ENCODE measurements around the gene PEX14. TPM values are rescaled to one million over a fixed set of nuclear protein-coding genes. Genes with fewer than 3 reads are reported as not detected.
A peak's percentile ranks its signal among the peaks of the same experiment; 100 is the strongest.

The PEX14 gene
- total RNA-seq, 1 experiment from 2014 or later, result 36.0 TPM

DNA sequence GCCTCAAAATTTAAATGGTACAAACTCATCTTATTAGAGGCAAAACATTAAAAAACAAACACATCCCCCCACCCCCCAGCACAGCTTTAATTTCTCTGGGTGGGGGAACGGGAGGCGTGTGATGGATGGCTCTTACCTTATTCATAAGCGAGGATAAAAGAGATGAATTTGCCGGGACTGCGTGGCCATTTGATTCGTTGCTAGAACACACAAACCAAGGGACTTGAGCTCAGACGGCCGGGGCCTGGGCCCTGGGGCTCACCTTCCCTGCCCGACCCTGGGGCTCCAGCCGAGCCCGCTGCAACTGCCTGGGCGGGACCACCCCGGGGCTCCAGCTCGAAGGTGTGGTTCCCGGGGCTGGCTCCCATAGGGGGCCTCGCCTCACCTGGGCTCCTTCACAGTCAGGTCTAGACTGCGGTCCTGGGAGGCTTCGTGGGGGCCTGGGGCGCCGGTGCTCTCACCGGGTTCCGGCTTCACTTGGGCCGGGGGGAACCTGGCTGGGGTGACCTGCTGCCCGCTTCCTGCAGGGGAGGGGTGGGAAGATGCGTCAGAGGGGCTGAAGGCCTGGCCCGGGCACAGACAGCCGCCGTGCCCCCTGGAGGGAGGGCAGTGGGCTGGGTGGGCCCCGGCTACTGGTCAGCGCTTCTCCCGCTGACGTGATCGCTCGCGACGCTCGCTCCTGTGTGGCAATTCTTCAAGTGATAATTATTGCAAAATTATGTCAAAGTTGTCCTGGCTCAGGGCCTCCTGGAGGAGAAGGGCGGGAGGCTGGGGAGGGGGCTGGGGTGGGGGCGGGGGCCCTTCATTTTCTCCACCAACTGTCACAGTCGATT is 176.0 kb downstream of the PEX14 start:
- ChIA-PET POLR2A (no interaction called here), CTCF (no interaction called here)
- no peaks in the 10 kb centered on the region for H3K27me3 ChIP-seq (ENCODE audit: control insufficient read depth, insufficient read depth, low read length)
- H3K4me1 ChIP-seq (ENCODE audit: control insufficient read depth, insufficient read depth, low read length), result no peaks in the 10 kb centered on the region
- no peak overlapping the region for H3K27ac ChIP-seq (ENCODE audit: low read length)
- in situ Hi-C loops (cut with HindIII; ENCODE audit: low pct_unique_long_range_greater_than_20kb, low sequenced_read_pairs) (no loop called here), intact Hi-C loops (cut with micrococcal nuclease; ENCODE audit: unreplicated experiment) (no loop called here)
- no peak for DNase-seq (ENCODE audit: low read depth, low spot score)
- TF ChIP-seq TCF7L2 (IDR thresholded peaks at IDR 0.05; ENCODE audit: low read depth, low read length), result no peak
- TF ChIP-seq, protein P1, sequence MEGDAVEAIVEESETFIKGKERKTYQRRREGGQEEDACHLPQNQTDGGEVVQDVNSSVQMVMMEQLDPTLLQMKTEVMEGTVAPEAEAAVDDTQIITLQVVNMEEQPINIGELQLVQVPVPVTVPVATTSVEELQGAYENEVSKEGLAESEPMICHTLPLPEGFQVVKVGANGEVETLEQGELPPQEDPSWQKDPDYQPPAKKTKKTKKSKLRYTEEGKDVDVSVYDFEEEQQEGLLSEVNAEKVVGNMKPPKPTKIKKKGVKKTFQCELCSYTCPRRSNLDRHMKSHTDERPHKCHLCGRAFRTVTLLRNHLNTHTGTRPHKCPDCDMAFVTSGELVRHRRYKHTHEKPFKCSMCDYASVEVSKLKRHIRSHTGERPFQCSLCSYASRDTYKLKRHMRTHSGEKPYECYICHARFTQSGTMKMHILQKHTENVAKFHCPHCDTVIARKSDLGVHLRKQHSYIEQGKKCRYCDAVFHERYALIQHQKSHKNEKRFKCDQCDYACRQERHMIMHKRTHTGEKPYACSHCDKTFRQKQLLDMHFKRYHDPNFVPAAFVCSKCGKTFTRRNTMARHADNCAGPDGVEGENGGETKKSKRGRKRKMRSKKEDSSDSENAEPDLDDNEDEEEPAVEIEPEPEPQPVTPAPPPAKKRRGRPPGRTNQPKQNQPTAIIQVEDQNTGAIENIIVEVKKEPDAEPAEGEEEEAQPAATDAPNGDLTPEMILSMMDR (IDR thresholded peaks at IDR 0.05), result no peak
- TF ChIP-seq POLR2AphosphoS5 (IDR thresholded peaks at IDR 0.05; ENCODE audit: low read depth, low read length), result no peak
- TF ChIP-seq SIN3A (IDR thresholded peaks at IDR 0.05; ENCODE audit: borderline replicate concordance, insufficient read depth, low read depth, low read length), result no peak
- TF ChIP-seq, protein P2, sequence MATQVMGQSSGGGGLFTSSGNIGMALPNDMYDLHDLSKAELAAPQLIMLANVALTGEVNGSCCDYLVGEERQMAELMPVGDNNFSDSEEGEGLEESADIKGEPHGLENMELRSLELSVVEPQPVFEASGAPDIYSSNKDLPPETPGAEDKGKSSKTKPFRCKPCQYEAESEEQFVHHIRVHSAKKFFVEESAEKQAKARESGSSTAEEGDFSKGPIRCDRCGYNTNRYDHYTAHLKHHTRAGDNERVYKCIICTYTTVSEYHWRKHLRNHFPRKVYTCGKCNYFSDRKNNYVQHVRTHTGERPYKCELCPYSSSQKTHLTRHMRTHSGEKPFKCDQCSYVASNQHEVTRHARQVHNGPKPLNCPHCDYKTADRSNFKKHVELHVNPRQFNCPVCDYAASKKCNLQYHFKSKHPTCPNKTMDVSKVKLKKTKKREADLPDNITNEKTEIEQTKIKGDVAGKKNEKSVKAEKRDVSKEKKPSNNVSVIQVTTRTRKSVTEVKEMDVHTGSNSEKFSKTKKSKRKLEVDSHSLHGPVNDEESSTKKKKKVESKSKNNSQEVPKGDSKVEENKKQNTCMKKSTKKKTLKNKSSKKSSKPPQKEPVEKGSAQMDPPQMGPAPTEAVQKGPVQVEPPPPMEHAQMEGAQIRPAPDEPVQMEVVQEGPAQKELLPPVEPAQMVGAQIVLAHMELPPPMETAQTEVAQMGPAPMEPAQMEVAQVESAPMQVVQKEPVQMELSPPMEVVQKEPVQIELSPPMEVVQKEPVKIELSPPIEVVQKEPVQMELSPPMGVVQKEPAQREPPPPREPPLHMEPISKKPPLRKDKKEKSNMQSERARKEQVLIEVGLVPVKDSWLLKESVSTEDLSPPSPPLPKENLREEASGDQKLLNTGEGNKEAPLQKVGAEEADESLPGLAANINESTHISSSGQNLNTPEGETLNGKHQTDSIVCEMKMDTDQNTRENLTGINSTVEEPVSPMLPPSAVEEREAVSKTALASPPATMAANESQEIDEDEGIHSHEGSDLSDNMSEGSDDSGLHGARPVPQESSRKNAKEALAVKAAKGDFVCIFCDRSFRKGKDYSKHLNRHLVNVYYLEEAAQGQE (IDR thresholded peaks at IDR 0.05; ENCODE audit: insufficient read depth in 1 of 2, low read depth in 2 of 2, low read length in 1 of 2), result no peak
- no peak overlapping the region for H3K4me3 ChIP-seq (ENCODE audit: low read depth in 2 of 2, low read length in 2 of 2)
- no TSS peak for BruUV-seq (replicated peaks)
- no peaks in the 10 kb centered on the region for H3K9me3 ChIP-seq (ENCODE audit: control insufficient read depth, insufficient read depth, low read depth, low read length)
- H3K36me3 ChIP-seq (ENCODE audit: control insufficient read depth, insufficient read depth, low read length), result no peaks in the 10 kb centered on the region
- no peak for ATAC-seq

DNA sequence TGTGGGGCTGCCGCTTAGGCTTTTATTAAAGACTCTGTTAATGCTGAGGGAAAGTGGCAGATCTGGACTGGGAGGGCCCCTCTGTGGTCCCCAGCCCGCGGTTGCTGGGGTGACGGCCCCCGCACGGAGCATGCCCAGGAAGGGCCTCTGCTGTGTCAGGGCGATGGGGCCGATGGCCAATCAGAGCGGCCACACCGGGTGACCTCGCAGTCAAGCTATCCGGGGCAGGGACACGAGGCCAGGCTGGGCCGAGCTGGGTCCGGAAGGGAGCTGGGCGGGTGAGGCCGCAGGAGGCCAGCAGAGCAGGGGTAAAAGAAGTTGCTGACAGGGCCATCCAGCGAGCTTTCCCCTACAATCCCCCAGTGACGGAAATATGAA is 176.6 kb downstream of the PEX14 start:
- DNase-seq (ENCODE audit: low read depth, low spot score) (no peak), ATAC-seq (0 out of 2 replicates have a peak, but pooled peaks have one; percentile 8)
- CTCF ChIA-PET, result no interaction called here
- no peak overlapping the region for H3K27ac ChIP-seq (ENCODE audit: low read length)
- TF ChIP-seq TCF7L2 (IDR thresholded peaks at IDR 0.05; ENCODE audit: low read depth, low read length), result no peak
- no peak for TF ChIP-seq POLR2AphosphoS5 (IDR thresholded peaks at IDR 0.05; ENCODE audit: low read depth, low read length)
- TF ChIP-seq, protein P1 (IDR thresholded peaks at IDR 0.05), result no peak
- intact Hi-C loops (cut with micrococcal nuclease; ENCODE audit: unreplicated experiment) (no loop called here), in situ Hi-C loops (cut with HindIII; ENCODE audit: low pct_unique_long_range_greater_than_20kb, low sequenced_read_pairs) (no loop called here)
- no peak overlapping the region for H3K4me3 ChIP-seq (ENCODE audit: low read depth in 2 of 2, low read length in 2 of 2)
- POLR2A ChIA-PET, result no interaction called here
- H3K4me1 ChIP-seq (ENCODE audit: control insufficient read depth, insufficient read depth, low read length), result no peaks in the 10 kb centered on the region
- no TSS peak for BruUV-seq (replicated peaks)
- no peaks in the 10 kb centered on the region for H3K27me3 ChIP-seq (ENCODE audit: control insufficient read depth, insufficient read depth, low read length)
- H3K36me3 ChIP-seq (ENCODE audit: control insufficient read depth, insufficient read depth, low read length), result no peaks in the 10 kb centered on the region
- no peaks in the 10 kb centered on the region for H3K9me3 ChIP-seq (ENCODE audit: control insufficient read depth, insufficient read depth, low read depth, low read length)

All from Panc1 (cell line).